ENCODE measurements around the gene ABCA7. TPM values are rescaled to one million over a fixed set of nuclear protein-coding genes. Genes with fewer than 3 reads are reported as not detected.

The ABCA7 gene
- total and polyA plus RNA-seq, 2 of the 8 experiments (the other 6 are each of a cell fraction or from before 2014, with no cell fraction given): 10.4 to 25.6 TPM

DNA sequence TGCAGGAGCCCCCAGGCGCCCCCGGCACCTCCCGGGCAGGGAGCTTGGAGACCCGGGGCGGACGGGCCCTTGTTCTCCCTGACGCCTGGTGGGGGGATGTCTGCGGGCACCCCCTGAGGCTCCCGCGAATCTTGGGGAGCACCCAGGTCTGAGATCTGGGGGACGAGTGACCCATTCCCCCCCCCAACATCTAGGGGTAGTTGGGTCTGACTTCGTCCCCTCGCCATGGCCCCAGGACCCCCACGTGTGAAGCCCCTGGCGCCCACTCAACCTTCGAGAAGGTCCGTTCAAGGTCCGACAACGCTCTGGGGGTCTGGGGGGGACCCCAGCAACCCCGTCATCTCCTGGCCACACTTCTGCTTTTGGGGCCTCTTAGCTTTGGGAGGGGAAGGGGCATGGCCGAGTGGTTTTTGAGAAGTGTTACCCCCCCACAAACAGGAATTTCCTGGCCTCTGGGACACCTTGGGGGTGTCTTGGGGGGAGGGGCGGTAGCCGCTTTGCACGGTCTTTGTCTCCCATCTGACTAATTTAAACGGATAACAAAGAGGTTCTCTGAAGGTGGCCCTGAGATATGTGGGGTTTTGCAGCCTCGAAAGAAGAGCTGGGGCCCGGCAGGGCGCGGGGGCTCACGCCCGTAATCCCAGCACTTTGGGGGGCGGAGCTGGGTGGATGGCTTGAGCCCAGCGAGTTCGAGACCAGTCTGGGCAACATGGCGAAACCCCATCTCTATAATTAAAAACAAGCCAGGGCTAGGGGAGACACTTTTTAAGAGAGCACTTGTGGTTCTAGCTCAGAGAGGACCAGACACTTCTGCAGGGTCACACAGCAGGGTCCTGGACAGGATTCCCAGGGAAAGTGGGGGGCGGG, 12.9 kb upstream of the ABCA7 start:
- Histone ChIP-seq H4K5ac (ENCODE audit: insufficient read length, low read depth, low read length) (no peak overlapping the region), H4K91ac (replicated peaks; ENCODE audit: insufficient read length, low read length) (no peak overlapping the region), H3K14ac (ENCODE audit: insufficient read length) (peak overlapping the region; percentile 63), H3K9me3 (ENCODE audit: insufficient read depth in 2 of 2, low read depth in 1 of 2, low read length in 1 of 2) (no peaks in the 10 kb centered on the region), H3K27ac (ENCODE audit: low read depth, low read length) (peak overlapping the region; percentile 94), H2BK20ac (ENCODE audit: low read length) (no peak overlapping the region), H3K9ac (replicated peaks in 1 of 4; ENCODE audit: extremely low read depth in 1 of 4, low read depth in 3 of 4, low read length in 3 of 4) (peak overlapping the region; percentile 89 to 99 (median 96)), H4K8ac (ENCODE audit: extremely low read depth, insufficient read depth, low read length) (peak overlapping the region; percentile 97; the same call in 1 of the 2 replicates), H2AK5ac (ENCODE audit: low read depth, low read length) (no peak overlapping the region), H3K79me1 (ENCODE audit: low read depth, low read length) (no peaks in the 10 kb centered on the region), H3K27me3 (replicated peaks in 1 of 4; ENCODE audit: control insufficient read depth in 3 of 4, extremely low read depth in 1 of 4, insufficient read depth in 3 of 4, low read length in 3 of 4) (no peaks in the 10 kb centered on the region), H2BK5ac (ENCODE audit: low read depth, low read length) (0 out of 2 replicates have a peak overlapping the region, but pooled peaks have one; percentile 71), H3K4ac (replicated peaks; ENCODE audit: insufficient read length, low read depth, low read length) (peak overlapping the region; percentile 44), H3K56ac (replicated peaks; ENCODE audit: insufficient read length, low read depth, low read length) (peak overlapping the region; percentile 86), H3K23ac (ENCODE audit: insufficient read length) (peak overlapping the region; percentile 92), H2BK120ac (replicated peaks; ENCODE audit: low read depth, low read length) (no peak overlapping the region), H3K4me3 (ENCODE audit: extremely low read depth in 1 of 4, insufficient read depth in 2 of 4, low read depth in 3 of 4, low read length in 4 of 4) (peak overlapping the region; percentile 85 to 99 (median 96)), H2AFZ (ENCODE audit: low read length) (no peak overlapping the region), H3K36me3 (ENCODE audit: control insufficient read depth in 2 of 4, insufficient read depth in 4 of 4, low read length in 3 of 4) (peaks cover 4 to 12% (median 9%) of the 10 kb centered on the region in 4 experiments; a peak in 6 of 8 replicates), H4K20me1 (replicated peaks in 1 of 2; ENCODE audit: control insufficient read depth in 1 of 2, insufficient read depth in 2 of 2, low read length in 2 of 2) (peaks cover 8 to 10% of the 10 kb centered on the region in 2 experiments), H3K79me2 (ENCODE audit: control insufficient read depth in 1 of 2, insufficient read depth in 2 of 2, low read length in 2 of 2) (peaks cover 3 to 45% of the 10 kb centered on the region in 2 experiments; a peak in 3 of 4 replicates), H3K4me2 (ENCODE audit: insufficient read depth in 1 of 2, low read depth in 2 of 2, low read length in 2 of 2) (peak overlapping the region; percentile 73 to 87), H3K18ac (ENCODE audit: extremely low read depth, low read length) (peak overlapping the region; percentile 83), H2BK15ac (ENCODE audit: low read length) (peak overlapping the region; percentile 92; the same call in 1 of the 2 replicates), H3K4me1 (replicated peaks in 1 of 4; ENCODE audit: control insufficient read depth in 3 of 4, insufficient read depth in 4 of 4, low read length in 3 of 4) (peaks cover 0 to 9% (median 4%) of the 10 kb centered on the region in 4 experiments; a peak in 5 of 7 replicates), H3K23me2 (ENCODE audit: low read depth, low read length) (peaks cover 12% of the 10 kb centered on the region), H2BK12ac (ENCODE audit: low read depth, low read length) (peak overlapping the region; percentile 80; the same call in 1 of the 2 replicates)
- FAIRE-seq (no peak), DNase-seq (ENCODE audit: low read depth in 1 of 2, low spot score in 2 of 2) (no peak)
- ChIA-PET POLR2A (ENCODE audit: partially characterized antibody) (interaction anchor here (0.6 to 12.8 kb wide), 58 partner anchors 9 to 443 kb away, joined by 3 to 509 read pairs (median 4); partner anchors contain the start of genes ABCA7, ARHGAP45, ATP5F1D and CIRBP), CTCF (ENCODE audit: partially characterized antibody) (interaction anchor here (1.1 to 1.8 kb wide), 7 partner anchors 32 to 239 kb away, joined by 3 to 6 read pairs (median 3); no protein-coding TSS in a partner anchor)
- WGBS, 2 experiments (ENCODE audit: extremely low coverage in 1 of 2, insufficient coverage in 1 of 2, insufficient read length in 1 of 2, insufficient replicate concordance in 2 of 2, low coverage in 1 of 2, low lambda C conversion rate in 2 of 2, missing lambda C conversion rate in 1 of 2): 2% methylated on average over 35 of the region's 36 CpGs; no CpG with 5 or more reads in 1 of the 2 experiments
- TF ChIP-seq CHD1 (IDR thresholded peaks at IDR 0.05; ENCODE audit: low read depth, low read length) (peak; percentile 54; the same call in 1 of the 2 replicates), SRF (IDR thresholded peaks at IDR 0.05; ENCODE audit: low read depth, low read length) (no peak), POLR2A (IDR thresholded peaks at IDR 0.05; ENCODE audit: control extremely low read depth in 1 of 2, low read depth in 2 of 2, low read length in 2 of 2) (peak in 1 of 2 experiments; percentile 4)
- TF ChIP-seq, protein P1, sequence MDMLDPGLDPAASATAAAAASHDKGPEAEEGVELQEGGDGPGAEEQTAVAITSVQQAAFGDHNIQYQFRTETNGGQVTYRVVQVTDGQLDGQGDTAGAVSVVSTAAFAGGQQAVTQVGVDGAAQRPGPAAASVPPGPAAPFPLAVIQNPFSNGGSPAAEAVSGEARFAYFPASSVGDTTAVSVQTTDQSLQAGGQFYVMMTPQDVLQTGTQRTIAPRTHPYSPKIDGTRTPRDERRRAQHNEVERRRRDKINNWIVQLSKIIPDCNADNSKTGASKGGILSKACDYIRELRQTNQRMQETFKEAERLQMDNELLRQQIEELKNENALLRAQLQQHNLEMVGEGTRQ (IDR thresholded peaks at IDR 0.05; ENCODE audit: low read length): no peak
